OCI-LY3 (cell line): ENCODE results near the gene KIF25.

Experiments
- H2AFZ ChIP-seq: fragments of 200-600, 300-600 bp; shearing (Covaris generic); 2 replicates; pipeline ENCODE4 v1.6.0; 2014; ENCODE audit warnings: antibody characterized with exemption, low read depth, low read length
- H3K27ac ChIP-seq: fragments of 200-600, 300-600 bp; sonication (generic); 2 replicates; pipeline ENCODE4 v1.5.1; 2014; ENCODE audit warnings: mild to moderate bottlenecking, low read length, moderate library complexity, mixed read lengths
- H3K27me3 ChIP-seq: fragments of 200-600, 300-600 bp; sonication (generic); 2 replicates; pipeline ENCODE4 v1.6.1; 2014; ENCODE audit warnings: low read depth, low read length, mixed read lengths
- H3K36me3 ChIP-seq: fragments of 200-600, 300-600 bp; sonication (generic); replicated peaks from 2 replicates; pipeline ENCODE3; 2014; ENCODE audit warnings: low read depth, low read length, mixed read lengths
- H3K4me1 ChIP-seq: fragments of 300-600, 200-600 bp; sonication (generic); 2 replicates; pipeline ENCODE4 v1.6.1; 2014; ENCODE audit warnings: low read length, mixed read lengths
- H3K4me2 ChIP-seq: fragments of 200-600, 300-600 bp; sonication (generic); 2 replicates; pipeline ENCODE4 v1.6.1; 2014; ENCODE audit warnings: low read length, mixed read lengths
- H3K4me3 ChIP-seq: fragments of 300-600, 200-600 bp; sonication (generic); 2 replicates; pipeline ENCODE4 v1.5.1; 2014; ENCODE audit warnings: antibody characterized with exemption, mild to moderate bottlenecking, low read length, moderate library complexity
- H3K79me2 ChIP-seq: fragments of 300-600, 200-600 bp; shearing (Covaris generic); 2 replicates; pipeline ENCODE4 v1.6.1; 2014; ENCODE audit warnings: mild to moderate bottlenecking, low read length, mixed read lengths
- H3K9ac ChIP-seq: fragments of 300-600, 200-600 bp; shearing (Covaris generic); 2 replicates; pipeline ENCODE4 v1.6.0; 2014; ENCODE audit warnings: mild to moderate bottlenecking, low read length, moderate library complexity
- H3K9me3 ChIP-seq: fragments of 200-600, 300-600 bp; shearing (Covaris generic); 2 replicates; pipeline ENCODE4 v1.6.1; 2014; ENCODE audit warnings: low read length, mixed read lengths; ENCODE audit not compliant: insufficient read depth
- H4K20me1 ChIP-seq: fragments of 200-600, 300-600 bp; sonication (generic); 2 replicates; pipeline ENCODE4 v1.6.1; 2016; ENCODE audit warnings: low read length, mixed read lengths; ENCODE audit not compliant: insufficient read depth
- EZH2phosphoT487 ChIP-seq: fragments of 200-600 bp; shearing (Covaris generic); IDR thresholded peaks from 2 replicates; pipeline ENCODE4 v1.6.1; 2018; ENCODE audit warnings: antibody characterized with exemption, mixed run types, low read depth
- TF ChIP-seq, protein P1 (sequence below): fragments of 200-600, 300-600 bp; sonication (generic); IDR thresholded peaks from 2 replicates; pipeline ENCODE4 v1.5.1; 2014; ENCODE audit warnings: antibody characterized with exemption, low read length, low read depth

Gene KIF25

DNA sequence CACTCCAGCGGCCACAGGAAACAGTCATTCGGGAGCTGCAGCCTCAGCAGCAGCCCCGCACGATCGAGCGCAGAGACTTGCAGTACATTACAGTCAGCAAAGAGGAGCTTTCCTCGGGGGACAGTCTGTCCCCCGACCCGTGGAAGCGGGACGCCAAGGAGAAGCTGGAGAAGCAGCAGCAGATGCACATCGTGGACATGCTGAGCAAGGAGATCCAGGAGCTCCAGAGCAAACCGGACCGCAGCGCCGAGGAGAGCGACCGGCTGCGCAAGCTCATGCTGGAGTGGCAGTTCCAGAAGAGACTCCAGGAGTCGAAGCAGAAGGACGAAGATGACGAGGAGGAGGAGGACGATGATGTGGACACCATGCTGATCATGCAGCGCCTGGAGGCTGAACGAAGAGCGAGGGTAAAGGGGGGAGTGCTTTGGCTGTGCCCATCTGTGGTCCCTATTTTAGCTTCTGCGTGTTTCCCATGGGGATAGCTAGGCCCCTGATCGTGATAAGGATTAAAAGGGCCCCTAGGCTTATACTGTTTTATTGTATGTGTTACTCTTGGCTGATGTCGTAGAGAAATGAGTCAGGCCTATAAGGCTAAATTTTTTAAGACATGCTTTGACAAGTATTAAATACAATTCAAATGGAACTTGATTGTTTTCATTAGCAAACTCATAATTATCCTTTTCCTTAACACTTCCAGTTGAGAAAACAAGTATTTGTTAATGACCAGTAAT is 45.5 kb upstream of the KIF25 start:
- Histone ChIP-seq H4K20me1 (no peaks in the 10 kb centered on the region; the same call in 1 of the 2 replicates), H3K4me1 (no peaks in the 10 kb centered on the region), H3K4me2 (no peak overlapping the region), H2AFZ (no peak overlapping the region), H3K27me3 (no peaks in the 10 kb centered on the region), H3K36me3 (peaks cover 35% of the 10 kb centered on the region), H3K27ac (no peak overlapping the region), H3K79me2 (peaks cover 4% of the 10 kb centered on the region; the same call in 1 of the 2 replicates), H3K4me3 (no peak overlapping the region), H3K9ac (no peak overlapping the region), H3K9me3 (no peaks in the 10 kb centered on the region)
- TF ChIP-seq, protein P1, sequence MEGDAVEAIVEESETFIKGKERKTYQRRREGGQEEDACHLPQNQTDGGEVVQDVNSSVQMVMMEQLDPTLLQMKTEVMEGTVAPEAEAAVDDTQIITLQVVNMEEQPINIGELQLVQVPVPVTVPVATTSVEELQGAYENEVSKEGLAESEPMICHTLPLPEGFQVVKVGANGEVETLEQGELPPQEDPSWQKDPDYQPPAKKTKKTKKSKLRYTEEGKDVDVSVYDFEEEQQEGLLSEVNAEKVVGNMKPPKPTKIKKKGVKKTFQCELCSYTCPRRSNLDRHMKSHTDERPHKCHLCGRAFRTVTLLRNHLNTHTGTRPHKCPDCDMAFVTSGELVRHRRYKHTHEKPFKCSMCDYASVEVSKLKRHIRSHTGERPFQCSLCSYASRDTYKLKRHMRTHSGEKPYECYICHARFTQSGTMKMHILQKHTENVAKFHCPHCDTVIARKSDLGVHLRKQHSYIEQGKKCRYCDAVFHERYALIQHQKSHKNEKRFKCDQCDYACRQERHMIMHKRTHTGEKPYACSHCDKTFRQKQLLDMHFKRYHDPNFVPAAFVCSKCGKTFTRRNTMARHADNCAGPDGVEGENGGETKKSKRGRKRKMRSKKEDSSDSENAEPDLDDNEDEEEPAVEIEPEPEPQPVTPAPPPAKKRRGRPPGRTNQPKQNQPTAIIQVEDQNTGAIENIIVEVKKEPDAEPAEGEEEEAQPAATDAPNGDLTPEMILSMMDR = no peak
- TF ChIP-seq EZH2phosphoT487 = no peak

DNA sequence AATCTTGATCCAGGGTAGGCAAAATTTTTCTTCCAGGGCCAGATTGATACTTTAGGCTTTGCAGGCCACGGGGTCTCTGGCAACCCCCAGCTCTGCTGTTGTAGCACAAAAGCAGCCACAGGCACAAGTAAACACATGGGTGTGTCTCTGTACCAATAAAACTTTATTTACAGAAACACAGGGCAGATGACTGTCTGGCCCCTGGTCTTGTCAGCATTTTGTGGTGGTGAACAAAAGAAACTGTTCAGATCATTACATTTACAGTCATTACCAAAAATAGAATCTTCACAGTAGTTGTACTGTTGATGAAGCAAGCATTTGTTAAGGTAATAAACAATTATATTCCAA is 45.0 kb upstream of the KIF25 start:
- Histone ChIP-seq H3K27ac (no peak overlapping the region), H3K4me2 (no peak overlapping the region), H2AFZ (no peak overlapping the region), H3K9ac (no peak overlapping the region), H3K36me3 (peaks cover 37% of the 10 kb centered on the region), H3K27me3 (no peaks in the 10 kb centered on the region), H3K9me3 (no peaks in the 10 kb centered on the region), H3K79me2 (peaks cover 5% of the 10 kb centered on the region), H3K4me1 (no peaks in the 10 kb centered on the region), H4K20me1 (peaks cover 2% of the 10 kb centered on the region; the same call in 1 of the 2 replicates), H3K4me3 (no peak overlapping the region)
- TF ChIP-seq, protein P1 = no peak
- TF ChIP-seq EZH2phosphoT487 = no peak

DNA sequence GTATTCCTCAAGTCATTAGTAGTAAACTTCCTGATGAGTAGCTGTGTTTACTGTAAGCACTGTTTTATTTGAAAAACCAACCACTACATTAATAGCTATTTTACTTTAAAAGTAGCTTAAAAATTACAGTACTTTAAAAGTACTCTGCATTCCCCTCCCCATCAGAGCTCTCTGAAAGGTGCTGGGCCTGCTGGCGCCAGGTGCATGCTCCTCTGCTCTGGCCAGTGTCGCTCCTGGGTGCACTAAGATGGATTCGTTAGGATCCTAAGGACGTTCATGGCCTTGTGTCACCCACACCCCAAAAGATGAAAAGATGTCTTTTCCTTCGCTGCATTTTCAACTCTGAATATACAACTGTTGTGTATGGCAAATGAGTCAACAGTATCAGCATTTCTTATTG is 43.9 kb upstream of the KIF25 start:
- peaks cover 9% of the 10 kb centered on the region for H3K79me2 ChIP-seq
- H3K36me3 ChIP-seq = peaks cover 33% of the 10 kb centered on the region

DNA sequence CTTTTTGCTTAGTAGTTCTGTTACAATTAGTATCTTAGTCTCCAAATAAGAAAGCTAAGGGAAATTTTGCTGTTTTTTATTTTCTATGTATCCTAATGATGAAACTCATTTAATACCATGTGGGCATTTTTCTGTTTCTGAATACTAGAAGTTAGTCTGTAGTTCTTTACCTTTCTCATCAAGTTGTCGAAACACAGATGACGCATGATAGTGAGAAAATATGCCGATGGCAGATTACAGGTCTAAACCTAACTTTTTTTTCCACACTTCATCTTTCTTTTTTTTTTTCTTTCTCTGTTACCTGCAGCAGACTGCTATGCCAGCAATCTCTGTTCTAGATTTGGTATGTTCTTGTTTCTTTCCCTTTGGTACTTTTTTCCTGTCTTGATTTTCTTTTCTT is 43.3 kb upstream of the KIF25 start:
- no peak overlapping the region for H3K4me3 ChIP-seq
- peaks cover 10% of the 10 kb centered on the region for H3K79me2 ChIP-seq
- no peak overlapping the region for H3K4me2 ChIP-seq
- H3K9me3 ChIP-seq = no peaks in the 10 kb centered on the region
- TF ChIP-seq, protein P1 = no peak
- no peak for TF ChIP-seq EZH2phosphoT487
- H3K27ac ChIP-seq = no peak overlapping the region
- H3K27me3 ChIP-seq = no peaks in the 10 kb centered on the region
- H3K4me1 ChIP-seq = no peaks in the 10 kb centered on the region
- peaks cover 8% of the 10 kb centered on the region; the same call in 1 of the 2 replicates for H4K20me1 ChIP-seq
- peaks cover 27% of the 10 kb centered on the region for H3K36me3 ChIP-seq
- H3K9ac ChIP-seq = no peak overlapping the region
- no peak overlapping the region for H2AFZ ChIP-seq

More for the DNA sequence above, 43.9 kb upstream of the KIF25 start:
- Histone ChIP-seq H3K9ac (no peak overlapping the region), H3K4me3 (no peak overlapping the region), H3K27ac (no peak overlapping the region), H3K27me3 (no peaks in the 10 kb centered on the region), H3K4me2 (no peak overlapping the region), H3K9me3 (no peaks in the 10 kb centered on the region), H2AFZ (no peak overlapping the region), H3K4me1 (no peaks in the 10 kb centered on the region), H4K20me1 (peaks cover 6% of the 10 kb centered on the region; the same call in 1 of the 2 replicates)
- TF ChIP-seq, protein P1 = no peak
- TF ChIP-seq EZH2phosphoT487 = no peak
